H1 (cell line): ENCODE measurements around the gene HAO2. TPM values are rescaled to one million over a fixed set of nuclear protein-coding genes. Genes with fewer than 3 reads are reported as not detected.

Experiments used
- CTCF ChIA-PET: fragments of 300-600 bp; sonication (Branson Sonifier 250); formaldehyde crosslinking; loops from one replicate; lab custom pipeline; 2021; ENCODE audit not compliant: partially characterized antibody; lab: Charles Lee
- POLR2A ChIA-PET: fragments of 300-600 bp; sonication (Branson Sonifier 250); formaldehyde crosslinking; loops from one replicate; lab custom pipeline; 2021; ENCODE audit warnings: inconsistent platforms; ENCODE audit not compliant: partially characterized antibody; lab: Charles Lee
- DNase-seq, 2 experiments: peaks; one replicate each; pipeline versions ENCODE4 v3.0.0 to v3.0.0-alpha.2; 2010 to 2022; ENCODE audit warnings: low spot score in 2 of 2, low read depth in 1 of 2, mixed read lengths in 1 of 2
- FAIRE-seq: peaks from 2 replicates; lab custom pipeline; 2011; peaks lifted over from hg19 to GRCh38; lab: Jason Lieb, UNC
- H2AFZ ChIP-seq: 2 replicates; pipeline ENCODE4 v1.8.1; 2012; ENCODE audit warnings: low read length, inconsistent platforms
- H2AK5ac ChIP-seq: 2 replicates; pipeline ENCODE4 v1.6.1; 2013; ENCODE audit warnings: low read depth, low read length
- H2BK120ac ChIP-seq: replicated peaks from 2 replicates; pipeline ENCODE3; 2013; ENCODE audit warnings: low read depth, low read length, inconsistent platforms
- H2BK12ac ChIP-seq: 2 replicates; pipeline ENCODE4 v1.6.1; 2013; ENCODE audit warnings: low read depth, low read length
- H2BK15ac ChIP-seq: 2 replicates; pipeline ENCODE4 v1.6.1; 2013; ENCODE audit warnings: low read length
- H2BK20ac ChIP-seq: 2 replicates; pipeline ENCODE4 v1.6.1; 2013; ENCODE audit warnings: low read length
- H2BK5ac ChIP-seq: 2 replicates; pipeline ENCODE4 v1.6.1; 2013; ENCODE audit warnings: low read depth, low read length
- H3K14ac ChIP-seq: 2 replicates; pipeline ENCODE4 v1.6.1; 2013; ENCODE audit warnings: inconsistent platforms; ENCODE audit not compliant: insufficient read length
- H3K18ac ChIP-seq: 2 replicates; pipeline ENCODE4 v1.6.1; 2013; ENCODE audit warnings: low read length; ENCODE audit errors: extremely low read depth
- H3K23ac ChIP-seq: 2 replicates; pipeline ENCODE4 v1.6.1; 2013; ENCODE audit warnings: inconsistent platforms; ENCODE audit not compliant: insufficient read length
- H3K23me2 ChIP-seq: 2 replicates; pipeline ENCODE4 v1.6.1; 2013; ENCODE audit warnings: low read depth, low read length
- H3K27ac ChIP-seq: 2 replicates; pipeline ENCODE4 v1.6.1; 2011; ENCODE audit warnings: low read depth, low read length, inconsistent platforms
- H3K27me3 ChIP-seq, 4 experiments: replicated peaks in 1 of 4; 1 replicate in 1 of 4; 2 replicates in 3 of 4; pipeline versions ENCODE4 v1.6.1 to v1.8.1; 2011 to 2013; ENCODE audit warnings: low read length in 3 of 4, mild to moderate bottlenecking in 3 of 4, inconsistent platforms in 2 of 4, mixed read lengths in 2 of 4, moderate library complexity in 1 of 4; ENCODE audit not compliant: control insufficient read depth in 3 of 4, insufficient read depth in 3 of 4; ENCODE audit errors: extremely low read depth in 1 of 4
- H3K36me3 ChIP-seq, 4 experiments: 2 replicates each; pipeline versions ENCODE4 v1.6.1 to v1.8.1; 2011 to 2013; ENCODE audit warnings: mild to moderate bottlenecking in 4 of 4, low read length in 3 of 4, moderate library complexity in 2 of 4, control low read depth in 1 of 4, inconsistent platforms in 1 of 4; ENCODE audit not compliant: insufficient read depth in 4 of 4, control insufficient read depth in 2 of 4
- H3K4ac ChIP-seq: replicated peaks from 2 replicates; pipeline ENCODE3; 2013; ENCODE audit warnings: low read length, low read depth, mixed read lengths, inconsistent platforms; ENCODE audit not compliant: insufficient read length
- H3K4me1 ChIP-seq, 4 experiments: replicated peaks in 1 of 4; 1 replicate in 1 of 4; 2 replicates in 3 of 4; pipeline versions ENCODE4 v1.6.1 to v1.8.1; 2011 to 2013; ENCODE audit warnings: low read length in 3 of 4, inconsistent platforms in 2 of 4, mixed read lengths in 1 of 4; ENCODE audit not compliant: insufficient read depth in 4 of 4, control insufficient read depth in 3 of 4
- H3K4me2 ChIP-seq, 2 experiments: 2 replicates each; pipeline versions ENCODE4 v1.6.1 to v1.8.1; 2011 to 2013; ENCODE audit warnings: low read depth in 2 of 2, low read length in 2 of 2, control low read depth in 1 of 2, inconsistent platforms in 1 of 2, mild to moderate bottlenecking in 1 of 2; ENCODE audit not compliant: insufficient read depth in 1 of 2
- H3K4me3 ChIP-seq, 4 experiments: fragments of 200-600, 300-600 bp in 1 of 4; sonication (generic), shearing (Covaris generic), sonication (Bioruptor Twin) in 1 of 4; 2 replicates each; pipeline versions ENCODE4 v1.5.1 to v1.8.1; 2011 to 2016; ENCODE audit warnings: low read length in 4 of 4, low read depth in 3 of 4, control low read depth in 2 of 4, inconsistent platforms in 2 of 4, mild to moderate bottlenecking in 2 of 4, mixed read lengths in 1 of 4, moderate library complexity in 1 of 4; ENCODE audit not compliant: insufficient read depth in 2 of 4; ENCODE audit errors: extremely low read depth in 1 of 4
- H3K56ac ChIP-seq: replicated peaks from 2 replicates; pipeline ENCODE3; 2013; ENCODE audit warnings: low read depth, mild to moderate bottlenecking, mixed read lengths, low read length, inconsistent platforms; ENCODE audit not compliant: insufficient read length
- H3K79me1 ChIP-seq: 2 replicates; pipeline ENCODE4 v1.6.1; 2013; ENCODE audit warnings: low read depth, low read length, control low read depth
- H3K79me2 ChIP-seq, 2 experiments: 2 replicates each; pipeline versions ENCODE4 v1.6.1 to v1.8.1; 2012 to 2013; ENCODE audit warnings: low read length in 2 of 2, mild to moderate bottlenecking in 2 of 2, inconsistent platforms in 1 of 2; ENCODE audit not compliant: insufficient read depth in 2 of 2, control insufficient read depth in 1 of 2
- H3K9ac ChIP-seq, 4 experiments: replicated peaks in 1 of 4; 1 replicate in 1 of 4; 2 replicates in 3 of 4; pipeline versions ENCODE4 v1.6.1 to v1.8.1; 2011 to 2013; ENCODE audit warnings: low read depth in 3 of 4, low read length in 3 of 4, control low read depth in 2 of 4, mild to moderate bottlenecking in 2 of 4, moderate library complexity in 2 of 4, inconsistent platforms in 1 of 4; ENCODE audit errors: extremely low read depth in 1 of 4
- H3K9me3 ChIP-seq, 2 experiments: 2 replicates each; pipeline versions ENCODE4 v1.6.1 to v1.8.1; 2012 to 2013; ENCODE audit warnings: mild to moderate bottlenecking in 2 of 2, moderate library complexity in 2 of 2, control low read depth in 1 of 2, inconsistent platforms in 1 of 2, low read depth in 1 of 2, low read length in 1 of 2, mixed read lengths in 1 of 2; ENCODE audit not compliant: insufficient read depth in 2 of 2
- H4K20me1 ChIP-seq, 2 experiments: replicated peaks in 1 of 2; 2 replicates each; pipeline versions ENCODE3 to v1.8.1; 2011 to 2013; ENCODE audit warnings: inconsistent platforms in 2 of 2, low read length in 2 of 2, mild to moderate bottlenecking in 1 of 2; ENCODE audit not compliant: insufficient read depth in 2 of 2, control insufficient read depth in 1 of 2
- H4K5ac ChIP-seq: 2 replicates; pipeline ENCODE4 v1.6.1; 2013; ENCODE audit warnings: low read length, low read depth, mixed read lengths, inconsistent platforms; ENCODE audit not compliant: insufficient read length
- H4K8ac ChIP-seq: 2 replicates; pipeline ENCODE4 v1.8.0; 2013; ENCODE audit warnings: mild to moderate bottlenecking, moderate library complexity, low read length, inconsistent platforms; ENCODE audit not compliant: insufficient read depth; ENCODE audit errors: extremely low read depth
- H4K91ac ChIP-seq: replicated peaks from 2 replicates; pipeline ENCODE3; 2013; ENCODE audit warnings: low read length, mixed read lengths, inconsistent platforms; ENCODE audit not compliant: insufficient read length
- BACH1 ChIP-seq: IDR thresholded peaks from 2 replicates; pipeline ENCODE4 v1.6.1; 2012; ENCODE audit warnings: low read length, improper control_type of control experiment
- CHD2 ChIP-seq: IDR thresholded peaks from 2 replicates; pipeline ENCODE4 v1.6.1; 2012; ENCODE audit warnings: low read length, improper control_type of control experiment
- KDM1A ChIP-seq: fragments of 200-600, 300-600 bp; sonication (generic); IDR thresholded peaks from 2 replicates; pipeline ENCODE4 v1.7.1; 2016; ENCODE audit warnings: mild to moderate bottlenecking, low read length, borderline replicate concordance
- WGBS, 2 experiments: shearing (Covaris generic) in 1 of 2; methylation state at CpG; one replicate each; pipeline versions ENCODE4 v1.1.6 to v1.1.7; 2013 to 2015; ENCODE audit warnings: low lambda C conversion rate in 2 of 2, mixed read lengths in 2 of 2, inconsistent platforms in 1 of 2, low coverage in 1 of 2, missing lambda C conversion rate in 1 of 2; ENCODE audit not compliant: insufficient replicate concordance in 2 of 2, insufficient coverage in 1 of 2, insufficient read length in 1 of 2; ENCODE audit errors: extremely low coverage in 1 of 2, missing lambda C conversion rate in 1 of 2; 5-methylcytosine and 5-hydroxymethylcytosine counted together
- polyA plus RNA-seq, 7 experiments: library from polyadenylated mRNA; depleted of rRNA in 3 of 7; stranded (reverse) in 5 of 7; unstranded in 2 of 7; fragments of >200 nt in 5 of 7; fragments of 200-250 nt in 2 of 7; gene quantifications; 1 replicate in 5 of 7; 2 replicates in 1 of 7; 4 replicates in 1 of 7; pipeline versions ENCODE4 v1.2.1 to v1.2.3, GENCODE V29; 2011 to 2013; ENCODE audit warnings: missing spikeins in 2 of 7, mixed read lengths in 2 of 7
- total RNA-seq: library from RNA; stranded (reverse); fragmentation: NEBNext Ultra II Directional; extraction: Animal tissue kit (Norgen Biotek cat#: 25700); gene quantifications from 2 replicates; pipeline ENCODE4 v1.2.1, GENCODE V29; 2021

Gene HAO2
- total and polyA plus RNA-seq, 2 of the 8 experiments (the other 6 are each of a cell fraction or from before 2014, with no cell fraction given): not detected

DNA sequence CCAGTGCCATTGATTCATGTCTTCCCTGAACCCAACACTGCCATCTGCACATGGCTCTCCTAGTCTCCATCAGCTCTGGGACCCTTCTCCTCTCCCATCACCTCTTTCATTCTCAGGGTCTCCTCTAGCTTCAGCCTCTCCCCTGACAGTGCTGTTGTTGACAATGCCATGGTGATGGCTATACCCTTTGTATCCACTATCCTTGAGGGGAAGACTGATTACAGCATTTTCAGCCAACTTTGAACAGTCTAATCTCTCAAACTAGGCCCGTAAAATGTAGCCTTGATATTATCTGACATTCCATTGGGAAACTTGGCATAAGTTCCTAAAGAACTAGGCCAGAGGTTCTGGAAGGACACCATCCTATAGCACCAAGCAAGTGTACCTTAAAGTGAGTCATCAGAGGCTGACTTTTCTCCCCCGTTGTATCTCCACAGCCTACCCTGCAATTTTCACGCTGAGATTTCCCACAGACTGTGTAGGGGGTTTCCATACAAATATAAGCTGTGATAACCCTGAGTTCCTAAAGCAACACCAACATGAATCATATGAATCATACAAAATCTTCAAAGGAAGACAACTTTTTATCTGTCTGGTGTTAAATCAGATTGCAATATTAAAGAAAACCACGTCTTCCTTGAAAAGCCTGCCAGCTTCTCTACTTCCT lies 5.8 kb downstream of the HAO2 start:
- H4K5ac ChIP-seq: no peak overlapping the region
- H4K20me1 ChIP-seq: no peaks in the 10 kb centered on the region
- TF ChIP-seq KDM1A (no peak), CHD2 (no peak), BACH1 (no peak)
- TF ChIP-seq, all 59 proteins: peak for 0
- CTCF ChIA-PET: interaction anchor here (0.7 to 3.3 kb wide), 16 partner anchors 10 to 300 kb away, joined by 3 to 31 read pairs (median 3); no protein-coding TSS in a partner anchor
- FAIRE-seq (no peak), DNase-seq (no peak)
- no peak overlapping the region for H2BK12ac ChIP-seq
- no peak overlapping the region for H2BK120ac ChIP-seq
- H3K4me2 ChIP-seq: no peak overlapping the region
- H3K36me3 ChIP-seq: no peaks in the 10 kb centered on the region
- H3K56ac ChIP-seq: no peak overlapping the region
- no peak overlapping the region for H3K23ac ChIP-seq
- POLR2A ChIA-PET: no interaction called here
- H3K14ac ChIP-seq: no peak overlapping the region
- no peak overlapping the region for H2AK5ac ChIP-seq
- H3K27me3 ChIP-seq: no peaks in the 10 kb centered on the region
- H3K79me2 ChIP-seq: no peaks in the 10 kb centered on the region
- H2BK5ac ChIP-seq: no peak overlapping the region
- H3K23me2 ChIP-seq: no peaks in the 10 kb centered on the region
- 76% methylated on average over 4 of the region's 4 CpGs; no CpG with 5 or more reads in 1 of the 2 experiments for WGBS, 2 experiments
- H4K91ac ChIP-seq: no peak overlapping the region
- no peak overlapping the region for H3K27ac ChIP-seq
- no peak overlapping the region for H4K8ac ChIP-seq
- H2AFZ ChIP-seq: no peak overlapping the region
- H2BK20ac ChIP-seq: no peak overlapping the region
- no peak overlapping the region for H2BK15ac ChIP-seq
- peaks cover 0 to 3% (median 0%) of the 10 kb centered on the region in 4 experiments; a peak in 2 of 7 replicates for H3K4me1 ChIP-seq
- H3K18ac ChIP-seq: no peak overlapping the region
- no peak overlapping the region for H3K4me3 ChIP-seq
- no peaks in the 10 kb centered on the region for H3K9me3 ChIP-seq
- H3K4ac ChIP-seq: no peak overlapping the region
- no peak overlapping the region for H3K9ac ChIP-seq
- no peaks in the 10 kb centered on the region for H3K79me1 ChIP-seq
